H9 (cell line): ENCODE results near the gene DACH1. TPM values are rescaled to one million over a fixed set of nuclear protein-coding genes. Genes with fewer than 3 reads are reported as not detected.

Experiments
- DNase-seq: peaks from one replicate; pipeline ENCODE4 v3.0.0-alpha.2; 2017
- H2AFZ ChIP-seq: one replicate; pipeline ENCODE4 v1.6.1; 2013; ENCODE audit warnings: mild to moderate bottlenecking, low read length, control low read depth, moderate library complexity
- H2AK5ac ChIP-seq: 2 replicates; pipeline ENCODE4 v1.6.1; 2013; ENCODE audit warnings: low read length, control low read depth, mixed read lengths; ENCODE audit not compliant: insufficient read length
- H2BK120ac ChIP-seq: one replicate; pipeline ENCODE4 v1.6.1; 2013; ENCODE audit warnings: low read depth, mild to moderate bottlenecking, low read length, control low read depth, inconsistent platforms; ENCODE audit not compliant: poor library complexity, severe bottlenecking
- H2BK12ac ChIP-seq: 2 replicates; pipeline ENCODE4 v1.6.1; 2013; ENCODE audit warnings: low read length, control low read depth, mixed read lengths, low read depth; ENCODE audit not compliant: insufficient read length
- H2BK15ac ChIP-seq: 2 replicates; pipeline ENCODE4 v1.6.1; 2013; ENCODE audit warnings: low read depth, low read length, control low read depth
- H2BK20ac ChIP-seq: one replicate; pipeline ENCODE4 v1.6.1; 2013; ENCODE audit warnings: low read depth, mild to moderate bottlenecking, low read length, control low read depth, inconsistent platforms; ENCODE audit not compliant: poor library complexity, severe bottlenecking
- H2BK5ac ChIP-seq: 2 replicates; pipeline ENCODE4 v1.6.1; 2013; ENCODE audit warnings: low read length, control low read depth, mixed read lengths; ENCODE audit not compliant: insufficient read length
- H3K14ac ChIP-seq: 2 replicates; pipeline ENCODE4 v1.6.1; 2013; ENCODE audit warnings: low read length, control low read depth; ENCODE audit not compliant: insufficient read depth
- H3K18ac ChIP-seq: 2 replicates; pipeline ENCODE4 v1.6.1; 2013; ENCODE audit warnings: low read depth, mild to moderate bottlenecking, mixed read lengths, low read length, control low read depth; ENCODE audit not compliant: insufficient read length
- H3K23ac ChIP-seq: 2 replicates; pipeline ENCODE4 v1.6.1; 2013; ENCODE audit warnings: low read length, control low read depth, mixed read lengths, low read depth; ENCODE audit not compliant: insufficient read length
- H3K23me2 ChIP-seq: 2 replicates; pipeline ENCODE4 v1.6.1; 2013; ENCODE audit warnings: low read depth, mild to moderate bottlenecking, mixed read lengths, low read length, control low read depth; ENCODE audit not compliant: insufficient read length, poor library complexity, severe bottlenecking
- H3K27ac ChIP-seq: 2 replicates; pipeline ENCODE4 v1.5.1; 2013; ENCODE audit warnings: low read length, control low read depth, mixed read lengths, low read depth; ENCODE audit not compliant: insufficient read length
- H3K27me3 ChIP-seq: 2 replicates; pipeline ENCODE4 v1.6.1; 2013; ENCODE audit warnings: low read length, control low read depth, inconsistent platforms; ENCODE audit not compliant: insufficient read depth
- H3K4ac ChIP-seq: 2 replicates; pipeline ENCODE4 v1.6.1; 2013; ENCODE audit warnings: low read depth, mild to moderate bottlenecking, control low read depth, inconsistent platforms, low read length, moderate library complexity
- H3K4me1 ChIP-seq: 2 replicates; pipeline ENCODE4 v1.6.1; 2013; ENCODE audit warnings: low read length, control low read depth, inconsistent platforms; ENCODE audit not compliant: insufficient read depth
- H3K4me2 ChIP-seq: 2 replicates; pipeline ENCODE4 v1.6.1; 2013; ENCODE audit warnings: low read length, control low read depth, mixed read lengths; ENCODE audit not compliant: insufficient read length, insufficient read depth
- H3K56ac ChIP-seq: 2 replicates; pipeline ENCODE4 v1.6.1; 2013; ENCODE audit warnings: low read depth, mild to moderate bottlenecking, mixed read lengths, low read length, control low read depth; ENCODE audit not compliant: insufficient read length
- H3K79me1 ChIP-seq: 2 replicates; pipeline ENCODE4 v1.6.1; 2013; ENCODE audit warnings: low read depth, mild to moderate bottlenecking, moderate library complexity, low read length, control low read depth, inconsistent platforms; ENCODE audit not compliant: insufficient read depth, poor library complexity, severe bottlenecking
- H3K79me2 ChIP-seq: 2 replicates; pipeline ENCODE4 v1.6.1; 2013; ENCODE audit warnings: low read length, control low read depth, inconsistent platforms; ENCODE audit not compliant: insufficient read depth
- H3K9ac ChIP-seq: 2 replicates; pipeline ENCODE4 v1.6.1; 2013; ENCODE audit warnings: low read length, control low read depth, mixed read lengths; ENCODE audit not compliant: insufficient read length; ENCODE audit errors: extremely low read depth
- H3K9me3 ChIP-seq: one replicate; pipeline ENCODE4 v1.6.1; 2013; ENCODE audit warnings: low read depth, low read length, inconsistent platforms; ENCODE audit not compliant: control insufficient read depth
- H3T11ph ChIP-seq: one replicate; pipeline ENCODE4 v1.6.1; 2013; ENCODE audit warnings: mild to moderate bottlenecking, low read length, control low read depth, inconsistent platforms
- H4K20me1 ChIP-seq: one replicate; pipeline ENCODE4 v1.6.1; 2013; ENCODE audit not compliant: control insufficient read depth, insufficient read length, insufficient read depth
- H4K5ac ChIP-seq: 2 replicates; pipeline ENCODE4 v1.6.1; 2013; ENCODE audit warnings: low read depth, mild to moderate bottlenecking, mixed read lengths, low read length, control low read depth; ENCODE audit not compliant: insufficient read length
- H4K8ac ChIP-seq: replicated peaks from 2 replicates; pipeline ENCODE4 v1.6.1; 2013; ENCODE audit warnings: low read length, control low read depth, mixed read lengths, low read depth; ENCODE audit not compliant: insufficient read length
- H4K91ac ChIP-seq: 2 replicates; pipeline ENCODE4 v1.6.1; 2013; ENCODE audit warnings: low read depth, mild to moderate bottlenecking, moderate library complexity, mixed read lengths, low read length, control low read depth; ENCODE audit not compliant: insufficient read length
- H3K27ac Mint-ChIP-seq, 3 experiments: 2 replicates in 2 of 3; 3 replicates in 1 of 3; pipeline ENCODE4 v1.8.0; 2020 to 2021; ENCODE audit warnings: mixed read lengths in 3 of 3, mild to moderate bottlenecking in 1 of 3, moderate library complexity in 1 of 3
- H3K27me3 Mint-ChIP-seq: 2 replicates; pipeline ENCODE4 v1.8.0; 2021; ENCODE audit warnings: low read depth, mild to moderate bottlenecking, moderate library complexity, mixed read lengths
- H3K36me3 Mint-ChIP-seq, 3 experiments: 2 replicates in 2 of 3; 3 replicates in 1 of 3; pipeline ENCODE4 v1.8.0; 2020 to 2021; ENCODE audit warnings: low read depth in 3 of 3, mixed read lengths in 3 of 3; ENCODE audit not compliant: insufficient read depth in 1 of 3
- H3K4me1 Mint-ChIP-seq, 2 experiments: 2 replicates each; pipeline ENCODE4 v1.8.0; 2020; ENCODE audit warnings: mixed read lengths in 2 of 2
- H3K4me3 Mint-ChIP-seq, 2 experiments: 2 replicates in 1 of 2; 3 replicates in 1 of 2; pipeline ENCODE4 v1.8.0; 2020 to 2021; ENCODE audit warnings: mild to moderate bottlenecking in 2 of 2, mixed read lengths in 2 of 2, moderate library complexity in 1 of 2
- H3K9me3 Mint-ChIP-seq, 2 experiments: 2 replicates in 1 of 2; 3 replicates in 1 of 2; pipeline ENCODE4 v1.8.0; 2020; ENCODE audit warnings: mild to moderate bottlenecking in 2 of 2, mixed read lengths in 2 of 2, moderate library complexity in 1 of 2
- CTCF ChIP-seq: fragments of 200-600 bp; sonication (generic); conservative IDR thresholded peaks from 3 replicates; pipeline ENCODE4 v1.8.0; 2021; ENCODE audit warnings: antibody characterized with exemption, mild to moderate bottlenecking
- total RNA-seq: library from RNA; stranded (reverse); gene quantifications from 2 replicates; pipeline ENCODE4 v1.2.1, GENCODE V29; 2021

DACH1 gene
- total RNA-seq, 1 experiment from 2014 or later, result not detected

- H3K4me1 ChIP-seq, result no peaks in the 10 kb centered on the region; the same call in 1 of the 2 replicates
- H3K18ac ChIP-seq, result no peak overlapping the region
These were observed 241.3 kb downstream of the DACH1 start for GRCh38 chr13:71625694-71626093.

More at GRCh38 chr13:71625694-71626093, 241.3 kb downstream of the DACH1 start:
- H4K8ac ChIP-seq, result no peak overlapping the region
- no peaks in the 10 kb centered on the region for H3K79me2 ChIP-seq
- no peak overlapping the region for H2BK120ac ChIP-seq
- no peak overlapping the region for H3K4me2 ChIP-seq
- no peak overlapping the region for H3K23ac ChIP-seq
- no peak for DNase-seq
- no peaks in the 10 kb centered on the region for H3K23me2 ChIP-seq
- Mint-ChIP-seq H3K27me3 (no peaks in the 10 kb centered on the region), H3K4me3 (no peak overlapping the region), H3K27ac (no peak overlapping the region), H3K4me1 (peaks cover 22 to 27% of the 10 kb centered on the region in 2 experiments), H3K9me3 (no peaks in the 10 kb centered on the region), H3K36me3 (no peaks in the 10 kb centered on the region)
- no peak overlapping the region for H2BK15ac ChIP-seq
- no peak overlapping the region for H3T11ph ChIP-seq
- H3K4ac ChIP-seq, result no peak overlapping the region
- no peaks in the 10 kb centered on the region for H3K9me3 ChIP-seq
- no peak overlapping the region for H3K27ac ChIP-seq
- H2BK5ac ChIP-seq, result no peak overlapping the region
- H4K91ac ChIP-seq, result no peak overlapping the region
- no peak overlapping the region for H2AK5ac ChIP-seq
- H3K14ac ChIP-seq, result no peak overlapping the region
- TF ChIP-seq CTCF, result no peak
- H3K79me1 ChIP-seq, result no peaks in the 10 kb centered on the region
- H2BK12ac ChIP-seq, result no peak overlapping the region
- no peak overlapping the region for H2AFZ ChIP-seq
- H4K5ac ChIP-seq, result no peak overlapping the region
- H4K20me1 ChIP-seq, result no peaks in the 10 kb centered on the region
- H2BK20ac ChIP-seq, result no peak overlapping the region
- H3K27me3 ChIP-seq, result no peaks in the 10 kb centered on the region
- no peak overlapping the region for H3K9ac ChIP-seq
- H3K56ac ChIP-seq, result no peak overlapping the region
